Natural killer cell (primary cell): ENCODE measurements around the gene LSM12. TPM values are rescaled to one million over a fixed set of nuclear protein-coding genes. Genes with fewer than 3 reads are reported as not detected.

Source experiments
- ATAC-seq, 3 donors: fragments of 150-1000 bp in 2 of 3; fragments of 200-7000 bp in 1 of 3; cut with Tn5 transposase; 1 replicate in 1 of 3; 2 replicates in 2 of 3; pipeline ENCODE4 v1.10.0; 2021; ENCODE audit warnings: mild to moderate bottlenecking in 2 of 3, moderate library complexity in 2 of 3
- DNase-seq, 2 donors: peaks; one replicate each; pipeline versions ENCODE4 v3.0.0 to v3.0.0-alpha.2; 2013 to 2021; ENCODE audit warnings: mixed read lengths in 1 of 2
- H3K27ac ChIP-seq: one replicate; pipeline ENCODE4 v1.5.1; 2013; ENCODE audit warnings: mild to moderate bottlenecking, low read length
- H3K27me3 ChIP-seq: one replicate; pipeline ENCODE4 v1.6.1; 2013; ENCODE audit warnings: low read length; ENCODE audit not compliant: control insufficient read depth, insufficient read depth
- H3K36me3 ChIP-seq: one replicate; pipeline ENCODE4 v1.6.1; 2013; ENCODE audit warnings: low read length; ENCODE audit not compliant: control insufficient read depth, insufficient read depth
- H3K4me1 ChIP-seq: one replicate; pipeline ENCODE4 v1.6.1; 2013; ENCODE audit warnings: low read length; ENCODE audit not compliant: control insufficient read depth, insufficient read depth
- H3K4me3 ChIP-seq: one replicate; pipeline ENCODE4 v1.5.1; 2013; ENCODE audit warnings: low read length
- H3K9me3 ChIP-seq: one replicate; pipeline ENCODE4 v1.6.1; 2013; ENCODE audit warnings: low read length; ENCODE audit not compliant: control insufficient read depth, insufficient read depth
- H3K27ac Mint-ChIP-seq, 2 donors: one replicate each; pipeline ENCODE4 v1.8.0; 2022; ENCODE audit warnings: mild to moderate bottlenecking in 2 of 2, mixed read lengths in 2 of 2, moderate library complexity in 1 of 2
- H3K27me3 Mint-ChIP-seq, 2 donors: one replicate each; pipeline ENCODE4 v1.8.0; 2022; ENCODE audit warnings: low read depth in 2 of 2, mixed read lengths in 2 of 2
- H3K36me3 Mint-ChIP-seq: one replicate; pipeline ENCODE4 v1.8.0; 2022; ENCODE audit warnings: mixed read lengths
- H3K4me1 Mint-ChIP-seq, 2 donors: one replicate each; pipeline ENCODE4 v1.8.0; 2022; ENCODE audit warnings: mixed read lengths in 2 of 2
- H3K4me3 Mint-ChIP-seq: one replicate; pipeline ENCODE4 v1.8.0; 2022; ENCODE audit warnings: mild to moderate bottlenecking, moderate library complexity, mixed read lengths
- H3K9me3 Mint-ChIP-seq, 2 donors: one replicate each; pipeline ENCODE4 v1.8.0; 2022; ENCODE audit warnings: mixed read lengths in 2 of 2
- CTCF ChIP-seq: fragments of 200-600 bp; IDR thresholded peaks from one replicate; pipeline ENCODE4 v1.8.0; 2022; ENCODE audit warnings: antibody characterized with exemption
- WGBS: methylation state at CpG from one replicate; pipeline ENCODE4 v1.1.7; 2013; ENCODE audit warnings: missing lambda C conversion rate; ENCODE audit not compliant: insufficient coverage; 5-methylcytosine and 5-hydroxymethylcytosine counted together
- intact Hi-C: fragments of 100-400 bp; cut with micrococcal nuclease; formaldehyde crosslinking; loops from one replicate; pipeline ENCODE4 v1.14.2; 2022
- total RNA-seq, 4 donors: library from RNA; stranded (reverse); fragments of 120-200 nt in 1 of 4; gene quantifications; one replicate each; pipeline versions ENCODE4 v1.2.3 to v1.2.4, GENCODE V29; 2013 to 2022

The LSM12 gene
- total RNA-seq, 3 donors from 2014 or later (not counting 1 experiment from before 2014, with no cell fraction given): 46.9 to 54.0 (median 51.8) TPM

- peaks cover 19 to 22% of the 10 kb centered on the region in 2 donors for H3K27me3 Mint-ChIP-seq
- Histone ChIP-seq H3K27ac (no peak overlapping the region), H3K27me3 (peaks cover 19% of the 10 kb centered on the region), H3K4me3 (no peak overlapping the region), H3K9me3 (no peaks in the 10 kb centered on the region), H3K4me1 (peaks cover 17% of the 10 kb centered on the region), H3K36me3 (no peaks in the 10 kb centered on the region)
- no peaks in the 10 kb centered on the region for H3K36me3 Mint-ChIP-seq
- H3K9me3 Mint-ChIP-seq: no peaks in the 10 kb centered on the region
- H3K27ac Mint-ChIP-seq: no peak overlapping the region
- intact Hi-C loops: no loop called here
- DNase-seq (no peak), ATAC-seq (no peak)
- H3K4me3 Mint-ChIP-seq: no peak overlapping the region
- H3K4me1 Mint-ChIP-seq: peaks cover 2 to 3% of the 10 kb centered on the region in 2 donors
- 80% methylated on average over 6 of the region's 6 CpGs for WGBS
- no peak for TF ChIP-seq CTCF
Measured at GRCh38 chr17:44000871-44001460, 65.5 kb downstream of the LSM12 start.

- Histone ChIP-seq H3K27ac (no peak overlapping the region), H3K27me3 (peaks cover 18% of the 10 kb centered on the region), H3K9me3 (no peaks in the 10 kb centered on the region), H3K4me1 (peaks cover 10% of the 10 kb centered on the region), H3K36me3 (no peaks in the 10 kb centered on the region), H3K4me3 (no peak overlapping the region)
- Mint-ChIP-seq H3K36me3 (no peaks in the 10 kb centered on the region), H3K4me1 (no peaks in the 10 kb centered on the region), H3K4me3 (no peak overlapping the region), H3K27me3 (peaks cover 24 to 25% of the 10 kb centered on the region in 2 donors), H3K9me3 (no peaks in the 10 kb centered on the region), H3K27ac (no peak overlapping the region)
- ATAC-seq: no peak
- no peak for TF ChIP-seq CTCF
- DNase-seq: no peak
- intact Hi-C loops: no loop called here
- 87% methylated on average over 12 of the region's 12 CpGs for WGBS
Measured at GRCh38 chr17:44000141-44000860, 66.2 kb downstream of the LSM12 start.

- no peak overlapping the region for H3K27ac Mint-ChIP-seq
- peaks cover 7% of the 10 kb centered on the region for H3K4me1 ChIP-seq
- H3K4me1 Mint-ChIP-seq: no peaks in the 10 kb centered on the region
- H3K4me3 Mint-ChIP-seq: no peak overlapping the region
- 89% methylated on average over 4 of the region's 4 CpGs for WGBS
- DNase-seq (no peak), ATAC-seq (no peak)
- no peaks in the 10 kb centered on the region for H3K9me3 Mint-ChIP-seq
- H3K4me3 ChIP-seq: no peak overlapping the region
- peaks cover 18% of the 10 kb centered on the region for H3K27me3 ChIP-seq
- H3K9me3 ChIP-seq: no peaks in the 10 kb centered on the region
- intact Hi-C loops: no loop called here
- H3K27ac ChIP-seq: no peak overlapping the region
- H3K36me3 ChIP-seq: no peaks in the 10 kb centered on the region
- no peak for TF ChIP-seq CTCF
- H3K36me3 Mint-ChIP-seq: no peaks in the 10 kb centered on the region
- peaks cover 25 to 29% of the 10 kb centered on the region in 2 donors for H3K27me3 Mint-ChIP-seq
Measured at GRCh38 chr17:43999024-43999423, 67.4 kb downstream of the LSM12 start.
